SH-SY5Y (cell line): ENCODE results near the gene CABLES1.

ENCODE experiments used
- GATA2 ChIP-seq: IDR thresholded peaks from 2 replicates; pipeline ENCODE4 v1.6.1; 2011; ENCODE audit warnings: mild to moderate bottlenecking, low read depth, low read length
- GATA3 ChIP-seq: IDR thresholded peaks from 2 replicates; pipeline ENCODE4 v1.6.1; 2011; ENCODE audit warnings: low read depth, mild to moderate bottlenecking, low read length, moderate library complexity

DNA sequence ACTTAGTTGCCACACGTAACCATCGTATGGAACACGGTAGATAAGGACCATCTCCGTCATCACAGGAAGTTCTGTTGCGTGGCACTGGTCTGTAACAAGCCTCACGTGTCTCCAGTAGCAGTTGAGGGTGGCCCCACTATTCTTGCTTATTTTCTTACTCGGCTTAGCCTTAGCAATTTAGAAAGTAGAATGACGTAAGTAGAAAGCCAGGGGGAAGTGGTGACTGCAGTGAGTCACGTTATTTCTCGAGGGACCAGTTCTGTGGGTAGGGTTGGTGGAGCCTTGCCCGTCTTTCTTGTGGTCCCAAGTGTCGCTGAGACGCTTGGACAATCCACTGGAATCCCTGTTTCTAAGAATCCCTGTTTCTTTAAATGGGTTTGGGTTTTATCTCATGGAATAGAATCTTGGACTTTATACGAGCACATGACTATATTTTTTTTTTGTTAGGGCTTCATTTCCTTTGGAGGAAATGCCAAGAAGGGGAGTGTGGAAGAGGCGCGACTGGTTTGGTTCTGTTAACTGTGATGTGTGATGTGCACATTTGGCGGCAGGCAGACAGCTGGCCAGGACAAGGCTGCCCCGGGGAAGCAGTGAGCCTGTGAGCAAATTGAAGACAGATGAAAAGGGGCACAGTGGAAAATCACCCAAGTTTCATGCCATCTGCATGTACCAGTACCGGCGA lies 96.2 kb downstream of the CABLES1 start:
- TF ChIP-seq GATA2, result no peak
- no peak for TF ChIP-seq GATA3
